Measurements from ENCODE around the gene CPSF7. TPM values are rescaled to one million over a fixed set of nuclear protein-coding genes. Genes with fewer than 3 reads are reported as not detected.

Gene CPSF7
- total RNA-seq, 4 donors from 2014 or later: 38.9 to 180 (median 42.5) TPM

DNA sequence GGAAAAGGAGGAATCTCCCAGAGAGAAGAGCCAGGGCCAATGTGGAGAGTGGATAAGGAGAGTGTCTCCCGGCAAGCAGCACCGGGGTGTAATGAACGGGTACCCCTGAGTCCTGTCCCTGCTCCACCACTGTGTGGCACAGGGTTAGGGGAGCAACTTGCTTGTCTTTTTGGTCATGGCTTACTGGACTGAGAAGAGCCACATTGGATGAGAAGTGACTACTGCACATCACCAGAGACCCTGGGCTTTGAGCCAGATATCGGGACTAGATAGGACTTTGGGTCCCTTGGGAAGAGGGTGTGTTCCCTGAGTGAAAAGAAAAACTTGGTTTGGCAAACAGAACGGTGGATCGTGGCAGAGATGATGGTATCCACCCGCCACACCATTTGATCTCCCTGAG is 24.7 kb upstream of the CPSF7 start:
- H3K27ac ChIP-seq: peak overlapping the region; percentile 4 to 39 (median 20)
- peaks cover 0 to 21% of the 10 kb centered on the region in 2 donors for H3K36me3 ChIP-seq
- peaks cover 17 to 20% of the 10 kb centered on the region in 2 donors for H3K4me1 ChIP-seq
- DNase-seq: no peak
- in situ Hi-C loops (cut with MboI; ENCODE audit: low sequenced_read_pairs in 4 of 4): loop anchor here in 1 of 4 donors (25.0 kb wide), 1 partner anchor 183 kb away; no protein-coding TSS in a partner anchor
- intact Hi-C loops (cut with DNase I; ENCODE audit: low total_unique reads): no loop called here
- no peaks in the 10 kb centered on the region for H3K9me3 ChIP-seq
- no peak for TF ChIP-seq POLR2A (IDR thresholded peaks at IDR 0.05)
- TF ChIP-seq, protein P1, sequence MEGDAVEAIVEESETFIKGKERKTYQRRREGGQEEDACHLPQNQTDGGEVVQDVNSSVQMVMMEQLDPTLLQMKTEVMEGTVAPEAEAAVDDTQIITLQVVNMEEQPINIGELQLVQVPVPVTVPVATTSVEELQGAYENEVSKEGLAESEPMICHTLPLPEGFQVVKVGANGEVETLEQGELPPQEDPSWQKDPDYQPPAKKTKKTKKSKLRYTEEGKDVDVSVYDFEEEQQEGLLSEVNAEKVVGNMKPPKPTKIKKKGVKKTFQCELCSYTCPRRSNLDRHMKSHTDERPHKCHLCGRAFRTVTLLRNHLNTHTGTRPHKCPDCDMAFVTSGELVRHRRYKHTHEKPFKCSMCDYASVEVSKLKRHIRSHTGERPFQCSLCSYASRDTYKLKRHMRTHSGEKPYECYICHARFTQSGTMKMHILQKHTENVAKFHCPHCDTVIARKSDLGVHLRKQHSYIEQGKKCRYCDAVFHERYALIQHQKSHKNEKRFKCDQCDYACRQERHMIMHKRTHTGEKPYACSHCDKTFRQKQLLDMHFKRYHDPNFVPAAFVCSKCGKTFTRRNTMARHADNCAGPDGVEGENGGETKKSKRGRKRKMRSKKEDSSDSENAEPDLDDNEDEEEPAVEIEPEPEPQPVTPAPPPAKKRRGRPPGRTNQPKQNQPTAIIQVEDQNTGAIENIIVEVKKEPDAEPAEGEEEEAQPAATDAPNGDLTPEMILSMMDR (IDR thresholded peaks at IDR 0.05 in 4 of 5, conservative IDR thresholded peaks at IDR 0.05 in 1 of 5): no peak
- no peak overlapping the region for H3K4me3 ChIP-seq
- ATAC-seq: peak in 1 of 2 donors; percentile 25
- no peaks in the 10 kb centered on the region for H3K27me3 ChIP-seq

DNA sequence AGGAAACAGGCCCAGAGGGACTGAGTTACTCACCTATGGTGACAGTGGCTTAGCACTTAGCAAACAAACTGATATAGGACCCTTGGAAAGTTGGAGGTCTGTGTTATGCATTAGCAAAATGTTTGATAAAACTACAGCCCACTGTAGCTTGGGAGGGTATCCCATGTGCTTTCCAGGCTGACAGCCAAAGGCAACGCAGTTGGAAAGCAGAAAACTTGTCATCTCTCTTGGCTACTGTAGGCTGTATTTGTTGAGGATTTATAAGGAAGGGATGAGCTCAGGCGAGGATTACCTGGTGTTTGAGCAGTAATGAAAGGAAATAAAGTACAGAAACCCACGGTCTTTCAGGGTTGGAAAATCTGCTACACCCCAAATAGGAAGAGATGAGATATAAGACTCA is 23.9 kb upstream of the CPSF7 start:
- H3K4me3 ChIP-seq: no peak overlapping the region
- intact Hi-C loops (cut with DNase I; ENCODE audit: low total_unique reads) (no loop called here), in situ Hi-C loops (cut with MboI; ENCODE audit: low sequenced_read_pairs in 4 of 4) (loop anchor here in 1 of 4 donors (25.0 kb wide), 1 partner anchor 184 kb away; no protein-coding TSS in a partner anchor)
- DNase-seq (no peak), ATAC-seq (no peak)
- no peaks in the 10 kb centered on the region for H3K9me3 ChIP-seq
- no peak for TF ChIP-seq POLR2A (IDR thresholded peaks at IDR 0.05)
- TF ChIP-seq, protein P1 (IDR thresholded peaks at IDR 0.05 in 4 of 5, conservative IDR thresholded peaks at IDR 0.05 in 1 of 5): no peak
- peaks cover 25 to 28% of the 10 kb centered on the region in 2 donors for H3K4me1 ChIP-seq
- peak overlapping the region in 3 of 4 donors; percentile 4 to 39 (median 9) for H3K27ac ChIP-seq
- H3K36me3 ChIP-seq: peaks cover 0 to 21% of the 10 kb centered on the region in 2 donors
- H3K27me3 ChIP-seq: no peaks in the 10 kb centered on the region

DNA sequence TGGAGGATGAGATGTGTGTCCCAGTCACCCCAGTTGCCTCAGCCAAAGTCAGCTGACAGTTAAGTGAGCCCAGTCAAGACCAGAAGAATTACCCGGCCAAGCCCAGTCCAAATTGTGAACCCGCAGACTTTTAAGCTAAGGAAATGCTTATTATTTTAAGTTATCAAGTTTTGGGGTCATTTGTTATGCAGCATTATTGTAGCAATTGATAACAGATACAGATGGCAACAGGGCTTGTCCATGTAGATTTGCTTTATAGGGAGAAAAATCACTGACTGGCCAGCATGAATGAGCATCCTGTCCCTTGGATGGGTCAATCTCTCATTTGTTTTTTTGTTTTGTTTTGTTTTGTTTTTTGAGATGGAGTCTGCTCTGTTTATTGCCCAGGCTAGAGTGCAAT is 23.1 kb upstream of the CPSF7 start:
- H3K9me3 ChIP-seq: no peaks in the 10 kb centered on the region
- in situ Hi-C loops (cut with MboI; ENCODE audit: low sequenced_read_pairs in 4 of 4): loop anchor here in 1 of 4 donors (25.0 kb wide), 1 partner anchor 184 kb away; no protein-coding TSS in a partner anchor
- H3K4me1 ChIP-seq: peaks cover 34 to 37% of the 10 kb centered on the region in 2 donors
- ATAC-seq (no peak), DNase-seq (no peak)
- H3K36me3 ChIP-seq: peaks cover 0 to 21% of the 10 kb centered on the region in 2 donors
- intact Hi-C loops (cut with DNase I; ENCODE audit: low total_unique reads): no loop called here
- TF ChIP-seq, protein P1 (IDR thresholded peaks at IDR 0.05 in 4 of 5, conservative IDR thresholded peaks at IDR 0.05 in 1 of 5): no peak
- no peak for TF ChIP-seq POLR2A (IDR thresholded peaks at IDR 0.05)
- no peaks in the 10 kb centered on the region for H3K27me3 ChIP-seq
- H3K27ac ChIP-seq: no peak overlapping the region
- H3K4me3 ChIP-seq: no peak overlapping the region

DNA sequence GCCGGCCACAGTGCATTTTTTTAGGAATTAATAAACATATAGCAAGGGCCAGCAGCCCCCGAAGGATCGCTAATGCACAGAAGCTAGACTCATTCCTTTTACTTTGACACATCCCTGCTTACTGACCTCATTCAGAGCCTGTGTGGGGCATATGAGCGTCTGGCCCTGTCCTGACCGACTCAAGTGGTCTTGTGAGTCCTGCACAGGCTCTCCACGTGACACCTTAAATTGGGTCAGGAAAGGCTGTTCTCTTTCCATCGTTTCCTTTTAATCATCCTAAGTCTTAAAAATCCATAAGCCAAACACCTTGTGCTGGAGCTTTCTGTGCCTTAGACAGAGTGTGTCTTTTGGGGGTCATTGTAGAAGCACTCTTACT is 18.8 kb upstream of the CPSF7 start:
- H3K4me3 ChIP-seq: peak overlapping the region in 1 of 4 donors; percentile 14
- no peaks in the 10 kb centered on the region for H3K9me3 ChIP-seq
- in situ Hi-C loops (cut with MboI; ENCODE audit: low sequenced_read_pairs in 4 of 4): loop anchor here (5.0 to 10.0 kb wide), 2 partner anchors 66 to 69 kb away; no protein-coding TSS in a partner anchor
- peaks cover 0 to 13% of the 10 kb centered on the region in 2 donors for H3K36me3 ChIP-seq
- TF ChIP-seq, protein P1 (IDR thresholded peaks at IDR 0.05 in 4 of 5, conservative IDR thresholded peaks at IDR 0.05 in 1 of 5): no peak
- TF ChIP-seq POLR2A (IDR thresholded peaks at IDR 0.05): no peak
- peaks cover 54 to 59% of the 10 kb centered on the region in 2 donors for H3K4me1 ChIP-seq
- intact Hi-C loops (cut with DNase I; ENCODE audit: low total_unique reads): loop anchor here (1.0 kb wide), 1 partner anchor 25 kb away; no protein-coding TSS in a partner anchor
- H3K27me3 ChIP-seq: no peaks in the 10 kb centered on the region
- DNase-seq (no peak), ATAC-seq (no peak)
- peak overlapping the region; percentile 78 to 90 (median 83) for H3K27ac ChIP-seq
